Ovary (tissue), 3 donors: ENCODE data around the gene RSRC1.

Experiments used
- POLR2A ChIP-seq: fragments of 450-650 bp; IDR thresholded peaks from one replicate; pipeline ENCODE4 v1.6.1; 2017; ENCODE audit warnings: antibody characterized with exemption, mild to moderate bottlenecking, moderate library complexity
- TF ChIP-seq, protein P1 (sequence below), 3 donors: fragments of 450-650 bp in 2 of 3; fragments of 200-600 bp in 1 of 3; IDR thresholded peaks; one replicate each; pipeline versions ENCODE4 v1.5.1 to v1.8.0; 2016 to 2022; ENCODE audit warnings: antibody characterized with exemption in 3 of 3, mild to moderate bottlenecking in 1 of 3
- donor health status: DM: no; HTN: no; CAD: no.

DNA sequence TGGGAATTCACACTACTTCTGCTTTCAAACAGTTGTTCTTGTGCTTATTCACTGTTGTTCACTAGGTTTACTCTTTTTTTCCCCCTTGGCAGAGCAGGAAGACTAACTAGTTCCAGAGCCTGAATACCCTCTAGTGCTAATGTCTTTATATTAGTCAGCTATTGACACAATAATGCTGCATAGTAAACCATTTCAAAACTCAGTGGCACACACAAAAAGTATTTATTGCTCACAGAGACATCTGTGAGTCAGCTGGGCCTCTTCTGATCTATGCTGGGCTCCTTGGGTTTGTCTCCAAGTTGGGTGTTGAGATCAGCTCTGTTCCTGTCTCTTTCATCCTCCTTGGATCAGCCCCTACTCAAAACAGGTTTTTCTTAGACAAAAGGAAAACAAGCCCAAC lies 51.1 kb downstream of the RSRC1 start:
- no peak for TF ChIP-seq POLR2A
- TF ChIP-seq, protein P1, sequence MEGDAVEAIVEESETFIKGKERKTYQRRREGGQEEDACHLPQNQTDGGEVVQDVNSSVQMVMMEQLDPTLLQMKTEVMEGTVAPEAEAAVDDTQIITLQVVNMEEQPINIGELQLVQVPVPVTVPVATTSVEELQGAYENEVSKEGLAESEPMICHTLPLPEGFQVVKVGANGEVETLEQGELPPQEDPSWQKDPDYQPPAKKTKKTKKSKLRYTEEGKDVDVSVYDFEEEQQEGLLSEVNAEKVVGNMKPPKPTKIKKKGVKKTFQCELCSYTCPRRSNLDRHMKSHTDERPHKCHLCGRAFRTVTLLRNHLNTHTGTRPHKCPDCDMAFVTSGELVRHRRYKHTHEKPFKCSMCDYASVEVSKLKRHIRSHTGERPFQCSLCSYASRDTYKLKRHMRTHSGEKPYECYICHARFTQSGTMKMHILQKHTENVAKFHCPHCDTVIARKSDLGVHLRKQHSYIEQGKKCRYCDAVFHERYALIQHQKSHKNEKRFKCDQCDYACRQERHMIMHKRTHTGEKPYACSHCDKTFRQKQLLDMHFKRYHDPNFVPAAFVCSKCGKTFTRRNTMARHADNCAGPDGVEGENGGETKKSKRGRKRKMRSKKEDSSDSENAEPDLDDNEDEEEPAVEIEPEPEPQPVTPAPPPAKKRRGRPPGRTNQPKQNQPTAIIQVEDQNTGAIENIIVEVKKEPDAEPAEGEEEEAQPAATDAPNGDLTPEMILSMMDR (IDR thresholded peaks at IDR 0.05), result no peak
